DOHH2 (cell line): ENCODE measurements around the gene FAAP100.

Experiments
- EZH2phosphoT487 ChIP-seq: fragments of 200-600 bp; sonication (generic); IDR thresholded peaks from 2 replicates; pipeline ENCODE4 v1.6.1; 2017; ENCODE audit warnings: borderline replicate concordance, mild to moderate bottlenecking, antibody characterized with exemption, low read length, moderate library complexity, mixed read lengths
- TF ChIP-seq, protein P1 (sequence below): fragments of 200-600 bp; sonication (generic); IDR thresholded peaks from one replicate; pipeline ENCODE4 v1.5.1; 2014; ENCODE audit warnings: antibody characterized with exemption, mild to moderate bottlenecking, low read depth, low read length; ENCODE audit not compliant: poor library complexity, severe bottlenecking

DNA sequence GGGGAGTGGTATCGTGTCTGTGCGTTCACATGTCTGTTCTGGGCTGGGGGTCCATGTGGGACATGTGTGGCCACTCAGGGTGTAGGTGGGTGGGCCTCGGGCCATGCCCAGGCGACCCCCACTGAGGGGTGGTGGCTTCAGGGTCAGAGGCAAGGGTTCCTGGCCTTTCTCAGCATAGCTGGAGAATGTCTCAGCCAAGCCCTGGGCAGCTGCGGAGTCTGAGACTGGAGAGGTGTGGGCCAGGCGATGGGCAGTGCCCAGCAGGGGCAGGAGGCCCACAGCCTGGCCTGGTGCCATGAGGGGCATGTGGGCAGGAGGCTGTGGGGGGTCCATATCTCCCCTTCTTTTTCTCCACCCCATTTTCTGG lies 22.7 kb downstream of the FAAP100 start:
- TF ChIP-seq, protein P1, sequence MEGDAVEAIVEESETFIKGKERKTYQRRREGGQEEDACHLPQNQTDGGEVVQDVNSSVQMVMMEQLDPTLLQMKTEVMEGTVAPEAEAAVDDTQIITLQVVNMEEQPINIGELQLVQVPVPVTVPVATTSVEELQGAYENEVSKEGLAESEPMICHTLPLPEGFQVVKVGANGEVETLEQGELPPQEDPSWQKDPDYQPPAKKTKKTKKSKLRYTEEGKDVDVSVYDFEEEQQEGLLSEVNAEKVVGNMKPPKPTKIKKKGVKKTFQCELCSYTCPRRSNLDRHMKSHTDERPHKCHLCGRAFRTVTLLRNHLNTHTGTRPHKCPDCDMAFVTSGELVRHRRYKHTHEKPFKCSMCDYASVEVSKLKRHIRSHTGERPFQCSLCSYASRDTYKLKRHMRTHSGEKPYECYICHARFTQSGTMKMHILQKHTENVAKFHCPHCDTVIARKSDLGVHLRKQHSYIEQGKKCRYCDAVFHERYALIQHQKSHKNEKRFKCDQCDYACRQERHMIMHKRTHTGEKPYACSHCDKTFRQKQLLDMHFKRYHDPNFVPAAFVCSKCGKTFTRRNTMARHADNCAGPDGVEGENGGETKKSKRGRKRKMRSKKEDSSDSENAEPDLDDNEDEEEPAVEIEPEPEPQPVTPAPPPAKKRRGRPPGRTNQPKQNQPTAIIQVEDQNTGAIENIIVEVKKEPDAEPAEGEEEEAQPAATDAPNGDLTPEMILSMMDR = no peak
- no peak for TF ChIP-seq EZH2phosphoT487
